Ovary (tissue), 3 donors: Measurements from ENCODE around the gene FNDC3A.

Experiments used
- POLR2A ChIP-seq: fragments of 450-650 bp; IDR thresholded peaks from one replicate; pipeline ENCODE4 v1.6.1; 2017; ENCODE audit warnings: antibody characterized with exemption, mild to moderate bottlenecking, moderate library complexity
- TF ChIP-seq, protein P1 (sequence below), 3 donors: fragments of 450-650 bp in 2 of 3; fragments of 200-600 bp in 1 of 3; IDR thresholded peaks; one replicate each; pipeline versions ENCODE4 v1.5.1 to v1.8.0; 2016 to 2022; ENCODE audit warnings: antibody characterized with exemption in 3 of 3, mild to moderate bottlenecking in 1 of 3
- donor health status: DM: no; HTN: no; CAD: no.

DNA sequence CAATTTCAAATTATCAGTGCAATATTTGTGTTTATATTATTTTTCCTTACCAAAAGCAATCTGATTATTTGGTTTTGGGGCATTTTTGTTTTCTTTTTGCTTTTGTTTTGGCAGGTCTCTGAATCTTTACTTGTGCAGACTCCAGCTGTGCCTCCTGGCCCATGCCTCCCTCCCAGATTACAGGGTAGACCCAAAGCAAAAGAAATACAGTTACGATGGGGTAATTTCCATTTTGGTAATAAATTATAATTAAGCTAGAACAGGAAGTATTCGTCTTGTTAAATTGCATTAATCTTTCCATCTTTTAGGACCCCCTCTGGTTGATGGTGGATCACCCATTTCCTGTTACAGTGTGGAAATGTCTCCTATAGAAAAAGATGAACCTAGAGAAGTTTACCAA is 215.2 kb downstream of the FNDC3A start:
- TF ChIP-seq, protein P1, sequence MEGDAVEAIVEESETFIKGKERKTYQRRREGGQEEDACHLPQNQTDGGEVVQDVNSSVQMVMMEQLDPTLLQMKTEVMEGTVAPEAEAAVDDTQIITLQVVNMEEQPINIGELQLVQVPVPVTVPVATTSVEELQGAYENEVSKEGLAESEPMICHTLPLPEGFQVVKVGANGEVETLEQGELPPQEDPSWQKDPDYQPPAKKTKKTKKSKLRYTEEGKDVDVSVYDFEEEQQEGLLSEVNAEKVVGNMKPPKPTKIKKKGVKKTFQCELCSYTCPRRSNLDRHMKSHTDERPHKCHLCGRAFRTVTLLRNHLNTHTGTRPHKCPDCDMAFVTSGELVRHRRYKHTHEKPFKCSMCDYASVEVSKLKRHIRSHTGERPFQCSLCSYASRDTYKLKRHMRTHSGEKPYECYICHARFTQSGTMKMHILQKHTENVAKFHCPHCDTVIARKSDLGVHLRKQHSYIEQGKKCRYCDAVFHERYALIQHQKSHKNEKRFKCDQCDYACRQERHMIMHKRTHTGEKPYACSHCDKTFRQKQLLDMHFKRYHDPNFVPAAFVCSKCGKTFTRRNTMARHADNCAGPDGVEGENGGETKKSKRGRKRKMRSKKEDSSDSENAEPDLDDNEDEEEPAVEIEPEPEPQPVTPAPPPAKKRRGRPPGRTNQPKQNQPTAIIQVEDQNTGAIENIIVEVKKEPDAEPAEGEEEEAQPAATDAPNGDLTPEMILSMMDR (IDR thresholded peaks at IDR 0.05) = no peak
- no peak for TF ChIP-seq POLR2A
